Raji (cell line): Measurements from ENCODE around the gene LAMB1.

Source experiments
- POLR2A ChIP-seq: IDR thresholded peaks from 2 replicates; pipeline ENCODE4 v1.6.1; 2011; ENCODE audit warnings: low read depth, low read length, control low read depth; ENCODE audit not compliant: insufficient read depth

Gene LAMB1

DNA sequence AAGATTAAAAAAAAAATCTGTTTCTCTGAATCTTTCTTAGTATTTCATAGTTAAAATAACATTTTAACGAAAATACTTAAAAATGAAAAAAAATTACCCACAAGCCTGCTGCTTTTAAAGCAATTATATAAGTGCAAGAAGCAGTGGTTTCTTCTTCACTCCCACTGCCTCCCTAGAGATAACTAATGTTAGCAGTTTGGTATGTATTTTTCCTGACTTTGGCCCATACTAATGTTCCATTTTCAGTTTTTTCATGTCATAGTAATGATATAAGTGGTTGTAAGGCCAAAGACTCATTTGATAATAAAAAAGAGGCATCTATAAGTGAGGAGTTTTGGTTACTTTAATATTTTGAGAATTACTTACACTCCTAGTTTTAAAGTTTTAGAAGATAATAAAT lies 24.3 kb upstream of the LAMB1 start:
- TF ChIP-seq POLR2A, result no peak

DNA sequence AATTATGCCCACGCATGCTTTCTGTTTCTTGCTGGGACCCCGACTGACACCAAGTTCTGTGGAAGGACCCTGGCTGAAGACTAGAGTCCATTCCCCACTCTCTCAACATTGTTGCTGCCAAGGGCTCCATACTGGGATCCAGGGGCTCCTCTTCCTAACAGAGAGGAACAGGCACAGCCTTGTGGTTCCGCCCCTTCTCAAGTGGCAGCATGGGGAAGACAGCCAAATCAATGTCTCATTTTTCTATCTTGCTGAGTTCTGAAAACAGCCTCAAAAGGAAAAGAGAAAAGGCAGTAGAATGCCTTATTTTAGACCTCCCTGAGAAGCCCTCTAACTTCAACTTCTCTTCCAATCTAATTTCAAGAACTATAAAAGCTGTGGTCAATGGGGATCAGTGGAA lies 23.7 kb upstream of the LAMB1 start:
- no peak for TF ChIP-seq POLR2A

DNA sequence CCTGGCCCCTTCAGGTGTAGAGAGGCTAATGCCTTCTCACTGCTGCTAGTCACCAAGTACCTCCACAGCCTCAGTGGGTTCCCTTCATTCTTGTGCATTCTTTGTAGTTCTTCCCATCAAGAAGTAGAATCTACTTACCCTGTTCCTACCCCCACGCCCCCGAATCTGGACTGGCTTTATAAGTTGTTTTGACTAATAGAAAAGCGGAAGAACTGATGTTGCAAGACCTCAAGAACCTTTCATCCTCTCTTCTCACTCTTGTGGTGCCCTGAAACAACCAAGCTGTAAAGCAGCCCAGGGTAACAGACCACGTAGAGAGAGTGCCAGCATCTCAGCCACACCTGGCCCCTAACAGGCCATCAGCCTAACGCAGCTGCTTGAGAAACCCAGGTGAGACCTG lies 23.2 kb upstream of the LAMB1 start:
- no peak for TF ChIP-seq POLR2A

DNA sequence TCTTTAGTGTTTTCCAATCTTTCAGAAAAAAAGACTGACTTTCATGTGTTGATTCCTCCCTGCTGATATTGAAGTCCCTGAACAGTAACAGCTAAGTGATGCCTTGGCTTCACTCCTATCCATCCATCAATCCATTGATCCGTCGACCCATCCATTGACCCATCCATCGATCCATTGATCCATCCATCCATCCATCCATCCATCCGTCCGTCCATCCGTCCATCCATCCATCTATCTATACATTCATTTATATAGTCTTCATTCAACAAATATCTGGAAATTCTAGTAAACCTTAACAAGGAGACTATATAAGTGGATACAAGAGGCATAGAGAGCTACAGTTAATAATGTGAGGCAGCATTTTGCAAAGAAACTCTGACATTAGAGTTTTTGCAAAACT lies 21.6 kb upstream of the LAMB1 start:
- TF ChIP-seq POLR2A, result no peak

DNA sequence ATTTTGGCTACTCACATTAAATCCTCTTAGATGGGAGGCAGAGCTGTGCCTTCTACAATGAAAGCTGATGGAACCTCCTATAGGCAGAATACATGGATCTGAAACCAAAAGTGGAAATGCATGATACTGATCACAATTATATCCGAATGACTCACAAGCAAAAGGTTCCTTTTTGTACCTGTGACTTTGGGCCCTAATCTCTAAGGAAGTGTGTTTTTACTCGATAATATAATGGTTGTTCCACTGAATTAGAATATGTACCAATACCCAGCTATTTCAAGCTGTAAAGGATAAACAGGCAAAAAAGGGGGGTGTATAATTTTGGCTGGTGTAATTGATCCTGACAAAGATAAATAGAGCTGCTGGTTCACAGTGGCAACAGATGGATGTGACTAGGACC lies 17.6 kb upstream of the LAMB1 start:
- no peak for TF ChIP-seq POLR2A

DNA sequence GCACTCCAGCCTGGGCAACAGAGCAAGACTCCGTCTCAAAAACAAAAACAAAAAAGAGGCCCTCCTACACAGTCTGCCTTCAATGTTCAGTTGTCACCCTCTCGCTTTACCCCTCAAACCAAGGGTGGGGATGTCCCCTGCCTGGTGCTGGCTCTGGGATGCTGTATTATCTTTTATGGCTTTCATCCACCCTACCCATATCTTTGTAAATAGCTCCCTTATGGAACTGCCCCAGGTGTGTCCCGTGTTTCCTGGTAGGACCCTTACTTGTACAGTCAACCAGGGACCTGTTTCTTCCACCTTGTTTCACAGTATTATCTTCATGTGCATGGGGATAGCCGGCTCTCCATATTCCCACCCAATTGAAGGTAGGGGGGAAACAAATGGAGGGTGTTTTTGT lies 15.7 kb upstream of the LAMB1 start:
- TF ChIP-seq POLR2A, result no peak

DNA sequence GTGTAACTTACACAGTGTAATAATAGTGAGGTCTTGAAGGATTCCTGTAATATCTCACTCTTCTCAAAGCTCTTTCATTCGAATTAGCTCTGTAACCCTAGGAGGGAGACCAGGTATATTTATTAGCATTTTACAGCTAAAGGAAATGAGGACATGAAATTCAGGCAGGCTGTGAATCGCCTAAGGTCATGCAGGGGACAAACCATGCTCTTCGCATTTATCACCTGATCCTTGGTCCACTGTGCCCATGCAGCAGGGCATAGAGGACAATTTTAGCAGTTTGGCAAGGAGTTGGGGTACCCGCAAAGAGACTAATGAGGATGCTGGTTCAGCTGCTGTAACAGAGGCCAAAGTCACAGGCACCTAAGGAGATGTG lies 14.8 kb upstream of the LAMB1 start:
- TF ChIP-seq POLR2A, result no peak

DNA sequence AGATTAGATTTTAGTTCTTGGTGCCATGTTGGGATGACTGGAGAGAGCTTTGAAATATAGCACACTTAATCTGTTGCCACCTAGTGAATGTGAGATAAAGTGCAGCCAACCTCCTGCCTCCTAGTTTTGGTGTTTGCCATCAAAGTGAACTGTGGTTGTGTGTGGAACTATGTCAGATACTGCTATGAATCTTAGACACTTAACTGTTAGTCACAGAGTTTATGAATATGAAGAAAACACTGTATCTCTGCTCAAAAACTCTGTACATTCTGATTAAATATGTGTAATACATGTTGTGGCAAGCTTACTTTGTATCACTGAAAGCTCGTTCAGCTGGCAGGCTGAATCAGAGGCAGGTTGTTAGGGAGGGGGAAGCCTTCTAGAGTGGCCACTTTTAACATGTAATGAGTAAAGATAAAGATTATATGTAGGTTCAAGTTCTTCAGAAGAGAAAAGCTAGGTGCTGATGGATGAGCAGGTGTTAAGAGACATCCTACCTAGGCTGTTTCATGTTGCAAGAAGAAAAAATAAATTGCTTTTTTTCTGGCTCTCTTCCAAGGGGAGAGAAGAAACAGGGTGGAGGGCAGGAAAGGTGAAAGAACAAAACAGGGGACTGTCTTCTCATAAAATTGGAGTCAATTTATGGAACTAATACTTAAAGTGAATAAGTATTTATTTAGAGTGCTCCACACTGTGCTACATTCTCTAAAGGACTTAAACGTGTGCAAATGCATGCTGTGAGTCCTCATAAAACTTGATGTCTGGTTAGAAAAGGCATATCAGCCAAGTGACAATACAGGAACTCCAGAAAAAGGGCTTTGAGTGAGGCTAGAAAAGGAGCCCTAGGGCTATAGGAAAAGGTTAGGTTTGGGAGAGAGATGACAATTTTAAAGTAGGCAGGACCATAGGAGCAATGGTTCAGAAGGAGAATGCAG lies 14.1 kb upstream of the LAMB1 start:
- TF ChIP-seq POLR2A, result no peak

DNA sequence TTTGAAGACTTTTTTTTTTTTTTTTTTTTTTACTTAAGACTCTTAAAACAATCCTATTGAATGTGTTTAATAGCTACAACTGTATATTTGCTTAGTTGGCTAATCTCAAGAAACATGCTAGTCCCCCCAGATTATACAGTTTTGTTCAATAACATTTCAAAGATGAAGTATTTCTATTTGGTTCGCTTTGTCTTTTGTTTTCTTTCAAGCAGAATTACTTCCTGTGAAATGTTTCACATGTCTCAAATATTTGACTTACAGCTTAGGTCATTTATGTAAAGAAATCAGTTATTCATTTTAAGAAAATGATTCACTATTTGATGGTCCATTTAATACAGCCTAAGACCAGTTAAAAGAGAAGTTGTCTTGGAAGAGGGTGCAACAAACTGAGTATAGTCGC lies 12.8 kb upstream of the LAMB1 start:
- TF ChIP-seq POLR2A, result no peak

DNA sequence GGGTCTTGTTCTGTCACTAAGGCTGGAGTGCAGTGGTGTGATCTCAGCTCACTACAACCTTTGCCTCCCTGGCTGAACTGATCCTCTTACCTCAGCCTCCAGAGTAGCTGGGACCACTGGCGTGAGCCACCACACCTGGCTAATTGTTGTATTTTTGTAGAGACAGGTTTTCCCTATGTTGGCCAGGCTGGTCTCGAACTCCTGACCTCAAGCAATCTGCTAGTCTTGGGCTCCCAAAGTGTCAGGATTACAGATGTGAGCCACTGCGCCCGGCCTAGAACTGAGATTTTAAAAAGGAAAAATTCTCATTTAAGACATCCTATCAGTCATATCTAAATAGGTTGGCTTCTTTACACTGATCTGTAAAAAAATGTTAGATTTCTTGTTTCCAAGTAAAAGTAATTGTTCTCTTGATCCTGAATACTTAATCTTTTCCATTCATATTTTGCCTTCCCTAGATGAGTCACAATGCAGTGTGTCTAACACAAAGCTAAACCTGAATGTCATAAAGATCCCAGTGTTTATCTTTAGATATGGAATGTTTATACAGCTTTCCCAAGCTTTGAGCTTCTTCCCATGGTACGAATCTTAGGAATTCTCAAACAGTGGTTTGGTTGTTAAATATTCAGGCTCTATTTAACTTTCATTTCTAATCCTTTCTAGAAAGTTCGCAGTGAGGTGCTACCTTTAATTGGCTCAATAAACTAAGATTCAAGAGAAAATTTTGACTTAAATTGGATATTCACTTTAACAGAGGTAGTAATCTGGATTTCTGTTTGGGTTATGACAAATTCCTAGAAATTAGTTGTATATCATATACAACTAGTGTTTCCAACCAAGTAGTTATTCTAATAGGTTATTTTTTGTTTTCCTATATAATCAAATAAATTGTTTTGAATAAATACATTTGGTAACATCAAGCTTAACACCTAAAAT lies 12.1 kb upstream of the LAMB1 start:
- no peak for TF ChIP-seq POLR2A

DNA sequence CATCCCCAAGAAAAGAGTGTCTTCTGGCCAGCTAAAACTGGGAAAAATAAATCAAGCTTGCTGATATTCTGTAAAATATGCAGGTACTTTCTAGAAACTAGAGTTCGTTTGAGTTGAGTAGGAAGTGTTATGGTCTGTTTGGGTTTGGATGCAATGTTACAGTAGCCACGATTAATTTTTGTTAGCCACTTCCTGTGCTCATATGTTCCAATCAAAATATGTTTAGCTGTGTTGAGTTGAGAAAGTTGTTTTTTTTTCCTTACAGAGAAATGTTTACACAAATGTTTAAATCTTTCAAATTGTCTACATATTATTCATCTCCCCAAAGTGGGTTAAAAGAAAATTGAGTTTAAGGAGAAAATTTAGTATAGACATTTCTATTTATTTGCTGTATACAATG lies 11.3 kb upstream of the LAMB1 start:
- no peak for TF ChIP-seq POLR2A

DNA sequence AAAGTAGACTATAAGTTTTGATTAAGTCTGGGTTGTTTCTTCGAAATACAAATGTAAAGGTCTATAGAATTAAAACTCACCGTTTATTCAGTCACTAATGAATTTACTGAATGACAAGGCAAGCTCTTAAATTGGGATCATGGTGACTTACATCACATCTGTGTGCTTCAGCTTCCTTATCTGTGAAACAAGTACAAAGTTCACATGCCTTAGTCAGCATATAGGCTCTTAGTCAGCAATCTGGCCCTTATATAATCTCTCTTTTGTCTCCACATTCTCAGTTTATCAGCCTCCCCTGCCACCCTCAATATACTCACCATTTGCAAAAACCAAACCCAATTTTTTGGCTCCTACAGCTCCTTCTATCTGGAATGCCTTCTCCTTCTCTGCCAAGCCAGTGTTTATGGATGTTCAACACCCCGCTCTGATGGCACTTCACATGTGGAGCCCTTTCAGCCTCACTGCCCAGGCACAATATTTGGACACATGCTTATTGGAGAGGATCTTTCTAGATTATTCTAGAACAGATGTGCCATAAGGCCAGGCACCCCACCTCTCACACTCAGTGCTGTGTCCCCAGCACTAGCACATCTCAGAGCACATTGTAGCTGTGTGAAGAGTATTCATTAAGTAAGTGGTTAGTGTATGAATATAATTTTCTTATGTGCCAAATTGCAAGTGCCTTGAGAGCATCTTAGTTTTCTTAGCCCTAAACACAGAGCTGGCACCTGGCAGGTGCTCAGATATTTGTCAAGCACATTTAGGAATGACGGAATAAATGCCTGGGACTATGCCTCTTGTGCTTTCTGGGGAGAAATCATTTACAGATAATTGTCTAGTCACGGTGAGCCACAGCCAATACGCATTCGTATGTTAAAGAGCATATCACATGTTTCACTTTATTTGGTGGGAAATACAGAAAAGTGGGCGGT lies 9.8 kb upstream of the LAMB1 start:
- TF ChIP-seq POLR2A, result no peak

DNA sequence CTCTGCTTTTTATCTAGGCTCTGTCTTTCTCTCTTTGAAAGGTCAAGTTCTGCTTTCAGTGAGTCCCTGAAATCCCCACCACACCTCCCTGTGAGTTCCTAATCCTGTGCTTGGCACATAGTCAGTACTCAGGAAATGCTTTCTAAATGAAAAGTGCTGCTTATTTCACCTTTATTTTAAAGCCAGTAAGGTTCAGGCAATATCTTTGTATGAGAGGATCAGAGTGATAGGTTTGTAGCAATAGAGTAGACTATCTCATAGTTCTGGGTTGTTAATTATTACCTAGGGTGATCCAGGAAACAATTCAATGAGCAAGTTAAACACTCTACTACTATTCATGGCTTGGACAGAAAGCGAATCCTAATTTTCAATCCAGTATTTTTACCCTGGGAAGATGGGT lies 7.4 kb upstream of the LAMB1 start:
- no peak for TF ChIP-seq POLR2A

DNA sequence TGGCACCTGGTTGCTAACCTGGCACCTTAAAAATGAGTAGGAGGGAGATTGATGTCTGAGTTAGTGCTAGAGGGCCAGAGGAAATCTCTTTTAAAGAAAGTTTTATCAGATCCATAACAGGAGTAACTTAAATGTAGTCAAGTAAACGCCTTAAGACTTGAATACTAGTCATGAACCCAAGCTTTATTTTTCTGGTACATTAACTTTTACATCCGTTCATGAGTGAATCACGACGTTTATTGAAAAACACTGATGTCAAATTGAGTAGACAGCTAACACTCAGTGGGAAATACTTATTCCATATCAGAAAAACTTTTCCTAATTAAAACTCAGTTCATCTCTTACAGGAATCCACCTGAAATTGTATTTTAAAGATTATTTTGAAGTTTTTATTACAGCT lies 6.9 kb upstream of the LAMB1 start:
- TF ChIP-seq POLR2A, result no peak

DNA sequence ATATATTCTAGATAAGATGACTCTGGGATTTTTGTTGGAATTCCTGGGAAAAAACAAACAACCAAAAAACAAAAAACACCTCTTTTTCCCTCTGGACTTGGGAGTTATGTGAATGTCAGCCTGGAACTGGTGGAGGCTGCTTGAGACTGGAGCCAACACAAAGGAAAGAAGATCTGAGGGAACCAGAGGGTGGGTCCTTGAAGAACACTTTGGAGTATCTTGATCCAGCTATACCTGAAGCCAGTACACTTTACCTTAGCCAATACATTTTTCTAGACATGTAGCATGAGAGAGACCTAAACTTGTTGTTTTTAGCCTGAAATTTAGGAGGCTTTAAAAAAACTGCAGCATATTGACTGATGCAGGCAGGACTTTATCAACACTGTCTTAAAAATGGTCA lies 5.9 kb upstream of the LAMB1 start:
- TF ChIP-seq POLR2A, result no peak
